Mesendoderm (in vitro differentiated cells): Measurements from ENCODE around the gene WWC1.

ENCODE experiments used
- DNase-seq: peaks from one replicate; pipeline ENCODE4 v3.0.0; 2013
- H2AK5ac ChIP-seq: 2 replicates; pipeline ENCODE4 v1.6.1; 2013; ENCODE audit warnings: low read length, inconsistent platforms
- H2BK120ac ChIP-seq: 2 replicates; pipeline ENCODE4 v1.6.1; 2013; ENCODE audit warnings: low read depth, mild to moderate bottlenecking, low read length, moderate library complexity, mixed read lengths
- H2BK15ac ChIP-seq: replicated peaks from 2 replicates; pipeline ENCODE4 v1.6.1; 2013; ENCODE audit warnings: low read depth, mild to moderate bottlenecking, moderate library complexity
- H2BK5ac ChIP-seq: 2 replicates; pipeline ENCODE4 v1.6.1; 2013; ENCODE audit warnings: low read length, inconsistent platforms
- H3K18ac ChIP-seq: 2 replicates; pipeline ENCODE4 v1.6.1; 2013; ENCODE audit warnings: mild to moderate bottlenecking, low read length, mixed read lengths
- H3K23ac ChIP-seq: one replicate; pipeline ENCODE4 v1.6.1; 2013; ENCODE audit warnings: low read length
- H3K27ac ChIP-seq: 2 replicates; pipeline ENCODE4 v1.5.1; 2013; ENCODE audit warnings: low read depth, mild to moderate bottlenecking, inconsistent platforms, low read length, moderate library complexity
- H3K27me3 ChIP-seq: 2 replicates; pipeline ENCODE4 v1.6.1; 2013; ENCODE audit warnings: low read length, control low read depth, mild to moderate bottlenecking, inconsistent platforms; ENCODE audit not compliant: insufficient read depth, poor library complexity
- H3K36me3 ChIP-seq: 2 replicates; pipeline ENCODE4 v1.6.1; 2013; ENCODE audit warnings: low read length, inconsistent platforms; ENCODE audit not compliant: control insufficient read depth, insufficient read depth
- H3K4ac ChIP-seq: one replicate; pipeline ENCODE4 v1.6.1; 2013; ENCODE audit warnings: low read depth, mild to moderate bottlenecking, low read length, moderate library complexity
- H3K4me1 ChIP-seq: 2 replicates; pipeline ENCODE4 v1.6.1; 2013; ENCODE audit warnings: low read depth, low read length, inconsistent platforms; ENCODE audit not compliant: control insufficient read depth
- H3K4me2 ChIP-seq: 2 replicates; pipeline ENCODE4 v1.6.1; 2013; ENCODE audit warnings: low read length
- H3K4me3 ChIP-seq: 2 replicates; pipeline ENCODE4 v1.5.1; 2013; ENCODE audit warnings: mild to moderate bottlenecking, low read length
- H3K56ac ChIP-seq: one replicate; pipeline ENCODE4 v1.6.1; 2013; ENCODE audit warnings: low read length
- H3K79me1 ChIP-seq: 2 replicates; pipeline ENCODE4 v1.6.1; 2013; ENCODE audit warnings: low read length, inconsistent platforms
- H3K79me2 ChIP-seq: 2 replicates; pipeline ENCODE4 v1.6.1; 2013; ENCODE audit warnings: mild to moderate bottlenecking, low read length; ENCODE audit not compliant: control insufficient read depth, insufficient read depth
- H3K9ac ChIP-seq: 2 replicates; pipeline ENCODE4 v1.6.1; 2013; ENCODE audit warnings: low read length, inconsistent platforms
- H4K5ac ChIP-seq: one replicate; pipeline ENCODE4 v1.6.1; 2013; ENCODE audit warnings: low read length
- H4K8ac ChIP-seq: one replicate; pipeline ENCODE4 v1.6.1; 2013; ENCODE audit warnings: low read depth, mild to moderate bottlenecking, control low read depth, low read length, moderate library complexity
- WGBS: extraction: QIAGEN DNeasy Blood & Tissue Kit; methylation state at CpG from one replicate; pipeline ENCODE4 v1.1.7; 2013; ENCODE audit warnings: low lambda C conversion rate, missing lambda C conversion rate; ENCODE audit not compliant: insufficient coverage; ENCODE audit errors: extremely low coverage; 5-methylcytosine and 5-hydroxymethylcytosine counted together

The WWC1 gene

DNA sequence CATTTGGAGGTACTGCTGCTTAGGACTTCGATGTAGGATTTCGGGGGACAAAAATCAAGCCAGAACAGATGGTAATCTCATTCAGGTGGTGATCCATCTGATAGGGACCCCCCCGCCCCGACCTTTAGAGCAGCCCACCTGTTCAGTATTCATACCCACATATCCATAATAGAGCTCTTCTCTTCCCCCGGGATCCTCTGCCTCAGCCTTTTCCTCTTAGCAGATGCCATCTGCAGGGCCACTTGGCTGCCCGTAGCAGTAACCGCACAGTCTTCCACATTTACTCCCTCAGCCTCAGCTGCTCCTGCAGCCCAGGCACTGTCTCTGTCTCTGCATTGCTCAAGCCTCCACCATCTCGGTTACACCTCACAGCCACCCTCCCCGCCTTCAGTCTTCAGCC is 129.0 kb downstream of the WWC1 start:
- H3K79me2 ChIP-seq, result no peaks in the 10 kb centered on the region
- H2BK15ac ChIP-seq, result no peak overlapping the region
- no peaks in the 10 kb centered on the region for H3K79me1 ChIP-seq
- H2AK5ac ChIP-seq, result no peak overlapping the region
- no peaks in the 10 kb centered on the region for H3K36me3 ChIP-seq
- H3K9ac ChIP-seq, result no peak overlapping the region
- H3K4me1 ChIP-seq, result no peaks in the 10 kb centered on the region
- no peak for DNase-seq
- H3K18ac ChIP-seq, result no peak overlapping the region
- WGBS, result no CpG with 5 or more reads among the region's 9 CpGs
- no peak overlapping the region for H3K27ac ChIP-seq
- H3K27me3 ChIP-seq, result no peaks in the 10 kb centered on the region
- no peak overlapping the region for H3K56ac ChIP-seq
- no peak overlapping the region for H3K4me2 ChIP-seq
- no peak overlapping the region for H3K4me3 ChIP-seq
- H4K8ac ChIP-seq, result no peak overlapping the region
- no peak overlapping the region for H3K23ac ChIP-seq
- H3K4ac ChIP-seq, result no peak overlapping the region
- no peak overlapping the region for H2BK5ac ChIP-seq
- no peak overlapping the region for H4K5ac ChIP-seq
- H2BK120ac ChIP-seq, result no peak overlapping the region

DNA sequence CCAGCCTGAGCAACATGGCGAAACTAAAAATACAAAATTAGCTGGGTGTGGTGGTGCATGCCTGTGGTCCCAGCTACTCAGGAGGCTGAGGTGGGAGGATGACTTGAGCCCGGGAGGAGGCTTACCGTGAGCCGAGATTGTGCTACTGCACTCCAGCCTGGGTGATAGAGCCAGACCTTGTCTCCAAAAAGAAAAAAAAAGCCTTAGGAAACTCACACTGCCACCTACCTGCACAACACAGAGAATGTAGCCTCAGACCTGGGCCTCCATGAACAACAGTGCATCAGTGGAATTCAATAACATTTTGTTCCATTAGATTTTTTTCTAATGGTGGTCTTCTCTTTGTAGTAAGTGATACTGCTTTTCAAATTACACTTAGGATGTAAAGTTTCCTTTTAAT is 131.0 kb downstream of the WWC1 start:
- Histone ChIP-seq H3K4me2 (no peak overlapping the region), H3K9ac (no peak overlapping the region), H3K23ac (no peak overlapping the region), H4K8ac (no peak overlapping the region), H3K36me3 (peaks cover 1% of the 10 kb centered on the region), H3K56ac (no peak overlapping the region), H3K4me1 (no peaks in the 10 kb centered on the region), H3K27ac (no peak overlapping the region), H3K4ac (no peak overlapping the region), H2BK5ac (no peak overlapping the region), H3K27me3 (no peaks in the 10 kb centered on the region), H3K18ac (no peak overlapping the region), H2AK5ac (no peak overlapping the region), H2BK15ac (no peak overlapping the region), H3K79me1 (no peaks in the 10 kb centered on the region), H2BK120ac (no peak overlapping the region), H4K5ac (no peak overlapping the region), H3K4me3 (no peak overlapping the region), H3K79me2 (no peaks in the 10 kb centered on the region)
- WGBS, result no CpG with 5 or more reads among the region's 4 CpGs
- peak; percentile 57 for DNase-seq

DNA sequence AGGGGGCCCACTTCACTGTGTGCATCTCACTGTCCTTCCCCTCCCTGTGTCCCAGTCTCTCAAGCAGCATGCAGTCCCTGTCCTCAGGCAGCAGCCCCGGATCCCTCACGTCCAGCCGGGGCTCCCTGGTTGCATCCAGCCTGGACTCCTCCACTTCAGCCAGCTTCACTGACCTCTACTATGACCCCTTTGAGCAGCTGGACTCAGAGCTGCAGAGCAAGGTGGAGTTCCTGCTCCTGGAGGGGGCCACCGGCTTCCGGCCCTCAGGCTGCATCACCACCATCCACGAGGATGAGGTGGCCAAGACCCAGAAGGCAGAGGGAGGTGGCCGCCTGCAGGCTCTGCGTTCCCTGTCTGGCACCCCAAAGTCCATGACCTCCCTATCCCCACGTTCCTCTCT is 132.0 kb downstream of the WWC1 start:
- H3K56ac ChIP-seq, result no peak overlapping the region
- no peak overlapping the region for H3K27ac ChIP-seq
- no peak overlapping the region for H3K23ac ChIP-seq
- H3K18ac ChIP-seq, result no peak overlapping the region
- DNase-seq, result no peak
- H3K79me1 ChIP-seq, result no peaks in the 10 kb centered on the region
- no peaks in the 10 kb centered on the region for H3K79me2 ChIP-seq
- H2BK5ac ChIP-seq, result no peak overlapping the region
- H3K4me3 ChIP-seq, result no peak overlapping the region
- H4K8ac ChIP-seq, result no peak overlapping the region
- H3K36me3 ChIP-seq, result peaks cover 1% of the 10 kb centered on the region
- no CpG with 5 or more reads among the region's 9 CpGs for WGBS
- H3K4me2 ChIP-seq, result no peak overlapping the region
- no peaks in the 10 kb centered on the region for H3K27me3 ChIP-seq
- no peak overlapping the region for H4K5ac ChIP-seq
- H2AK5ac ChIP-seq, result no peak overlapping the region
- no peak overlapping the region for H3K9ac ChIP-seq
- no peak overlapping the region for H3K4ac ChIP-seq
- H2BK15ac ChIP-seq, result no peak overlapping the region
- no peak overlapping the region for H2BK120ac ChIP-seq
- H3K4me1 ChIP-seq, result no peaks in the 10 kb centered on the region

DNA sequence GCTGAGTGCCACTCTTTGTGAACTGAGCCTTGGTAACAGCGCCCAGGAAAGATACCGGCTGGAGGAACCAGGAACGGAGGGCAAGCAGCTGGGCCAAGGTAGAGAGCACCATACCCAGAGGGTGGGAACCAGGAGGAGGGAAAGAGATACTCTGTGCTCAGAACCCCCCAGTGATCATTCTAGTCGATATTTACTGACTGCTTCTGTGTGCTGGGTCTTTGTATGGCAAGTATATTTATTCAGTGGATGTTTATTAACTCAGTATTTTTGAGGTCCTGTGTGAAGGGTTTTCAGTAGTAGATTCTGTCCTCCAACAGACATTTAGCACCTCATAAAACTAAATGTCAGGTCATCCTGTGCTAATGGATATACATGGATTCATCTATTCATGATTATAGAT is 132.5 kb downstream of the WWC1 start:
- WGBS, result no CpG with 5 or more reads among the region's 4 CpGs
- Histone ChIP-seq H2BK120ac (no peak overlapping the region), H3K9ac (no peak overlapping the region), H3K27ac (no peak overlapping the region), H3K4me3 (no peak overlapping the region), H3K27me3 (no peaks in the 10 kb centered on the region), H4K5ac (no peak overlapping the region), H2BK5ac (no peak overlapping the region), H2AK5ac (no peak overlapping the region), H2BK15ac (no peak overlapping the region), H3K79me1 (no peaks in the 10 kb centered on the region), H3K4ac (no peak overlapping the region), H3K23ac (no peak overlapping the region), H4K8ac (no peak overlapping the region), H3K79me2 (no peaks in the 10 kb centered on the region), H3K56ac (no peak overlapping the region), H3K18ac (no peak overlapping the region), H3K4me2 (no peak overlapping the region), H3K36me3 (peaks cover 1% of the 10 kb centered on the region), H3K4me1 (no peaks in the 10 kb centered on the region)
- DNase-seq, result no peak

DNA sequence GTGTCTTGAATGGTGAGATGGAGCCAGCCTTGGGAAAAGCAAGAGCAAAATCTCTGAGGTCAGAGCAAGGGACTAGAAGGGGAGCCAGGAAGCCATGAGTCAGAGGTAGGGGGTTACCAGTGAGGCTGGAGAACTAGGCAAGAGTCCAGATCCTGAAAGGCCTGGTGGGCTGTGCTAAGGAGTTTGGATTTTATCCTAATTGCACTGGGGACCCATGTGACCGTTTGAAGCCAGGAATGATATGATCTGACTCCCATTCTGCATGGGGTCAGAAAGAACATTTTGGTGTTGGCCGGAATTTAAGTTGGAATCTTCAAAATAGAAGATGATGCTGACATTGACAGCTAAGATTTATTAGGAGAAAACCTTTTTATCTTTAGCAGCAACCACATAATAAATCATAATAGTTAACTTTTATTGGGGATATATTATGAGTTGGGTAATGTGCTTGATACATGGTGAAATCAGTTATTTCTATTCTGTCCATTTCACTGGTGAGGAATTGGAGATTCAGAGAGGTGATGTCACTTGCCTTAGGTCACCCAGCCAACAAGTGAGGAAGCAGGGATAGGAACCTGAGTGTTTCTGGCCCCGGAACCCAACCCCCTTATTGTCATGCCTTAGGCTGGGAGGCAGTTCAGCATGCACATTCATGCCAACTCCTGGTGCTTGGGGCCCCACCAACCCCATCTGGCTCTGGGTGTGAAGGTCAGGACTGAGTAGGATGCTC is 133.3 kb downstream of the WWC1 start:
- no peak overlapping the region for H3K23ac ChIP-seq

More for the DNA sequence above, 133.3 kb downstream of the WWC1 start:
- no peaks in the 10 kb centered on the region for H3K79me2 ChIP-seq
- whole genome bisulfite sequencing, result no CpG with 5 or more reads among the region's 3 CpGs
- H3K18ac ChIP-seq, result no peak overlapping the region
- DNase-seq, result no peak
- H2BK15ac ChIP-seq, result no peak overlapping the region
- H3K4me1 ChIP-seq, result no peaks in the 10 kb centered on the region
- no peak overlapping the region for H2BK120ac ChIP-seq
- H3K27ac ChIP-seq, result no peak overlapping the region
- H2BK5ac ChIP-seq, result no peak overlapping the region
- peaks cover 1% of the 10 kb centered on the region for H3K36me3 ChIP-seq
- no peak overlapping the region for H3K4me2 ChIP-seq
- no peak overlapping the region for H4K5ac ChIP-seq
- no peak overlapping the region for H4K8ac ChIP-seq
- no peak overlapping the region for H3K4me3 ChIP-seq
- H3K9ac ChIP-seq, result no peak overlapping the region
- H3K4ac ChIP-seq, result no peak overlapping the region
- H3K27me3 ChIP-seq, result no peaks in the 10 kb centered on the region
- no peak overlapping the region for H3K56ac ChIP-seq
- H2AK5ac ChIP-seq, result no peak overlapping the region
- H3K79me1 ChIP-seq, result no peaks in the 10 kb centered on the region
